ENCODE data around the gene EML3.
"Not testable (repeated sequence)": the region's sequence is repeated elsewhere in the genome, so short reads cannot be mapped to it uniquely, and the experiment has no call there.

Gene EML3

GRCh38 chr11:62644220-62644619 is 31.6 kb upstream of the EML3 start:
- no peak for DNase-seq (ENCODE audit: extremely low read depth, low read depth)
- no peak for TF ChIP-seq CTCF (IDR thresholded peaks at IDR 0.05; ENCODE audit: low read depth, low read length)

- no peak for TF ChIP-seq CTCF (IDR thresholded peaks at IDR 0.05; ENCODE audit: low read depth, low read length)
- DNase-seq (ENCODE audit: extremely low read depth, low read depth), result no peak
These were observed 19.9 kb upstream of the EML3 start for GRCh38 chr11:62632492-62632891.

- DNase-seq (ENCODE audit: extremely low read depth, low read depth), result no peak
- no peak; the same call in 1 of the 2 replicates for TF ChIP-seq CTCF (IDR thresholded peaks at IDR 0.05; ENCODE audit: low read depth, low read length)
These were observed 15.1 kb upstream of the EML3 start for GRCh38 chr11:62627713-62628112.

GRCh38 chr11:62622476-62623089 is 10.0 kb upstream of the EML3 start:
- TF ChIP-seq CTCF (IDR thresholded peaks at IDR 0.05; ENCODE audit: low read depth, low read length), result no peak
- DNase-seq (ENCODE audit: extremely low read depth, low read depth), result no peak

- TF ChIP-seq CTCF (IDR thresholded peaks at IDR 0.05; ENCODE audit: low read depth, low read length), result no peak; the same call in 1 of the 2 replicates
- DNase-seq (ENCODE audit: extremely low read depth, low read depth), result peak; percentile 96
These were observed 9.2 kb upstream of the EML3 start, which contains the start of gene B3GAT3 for GRCh38 chr11:62621567-62622470. Gene B3GAT3 (minus strand): TSS chr11:62621986. CDS start chr11:62621947, 39 bp downstream.

GRCh38 chr11:62621027-62621566 is 8.5 kb upstream of the EML3 start:
- TF ChIP-seq CTCF (IDR thresholded peaks at IDR 0.05; ENCODE audit: low read depth, low read length), result no peak
- DNase-seq (ENCODE audit: extremely low read depth, low read depth), result no peak

GRCh38 chr11:62616957-62617356 is 4.4 kb upstream of the EML3 start:
- not testable (repeated sequence) for DNase-seq (ENCODE audit: extremely low read depth, low read depth)
